Measurements from ENCODE around the gene DDT.
"Not testable (repeated sequence)": the region's sequence is repeated elsewhere in the genome, so short reads cannot be mapped to it uniquely, and the experiment has no call there.

DDT gene

DNA sequence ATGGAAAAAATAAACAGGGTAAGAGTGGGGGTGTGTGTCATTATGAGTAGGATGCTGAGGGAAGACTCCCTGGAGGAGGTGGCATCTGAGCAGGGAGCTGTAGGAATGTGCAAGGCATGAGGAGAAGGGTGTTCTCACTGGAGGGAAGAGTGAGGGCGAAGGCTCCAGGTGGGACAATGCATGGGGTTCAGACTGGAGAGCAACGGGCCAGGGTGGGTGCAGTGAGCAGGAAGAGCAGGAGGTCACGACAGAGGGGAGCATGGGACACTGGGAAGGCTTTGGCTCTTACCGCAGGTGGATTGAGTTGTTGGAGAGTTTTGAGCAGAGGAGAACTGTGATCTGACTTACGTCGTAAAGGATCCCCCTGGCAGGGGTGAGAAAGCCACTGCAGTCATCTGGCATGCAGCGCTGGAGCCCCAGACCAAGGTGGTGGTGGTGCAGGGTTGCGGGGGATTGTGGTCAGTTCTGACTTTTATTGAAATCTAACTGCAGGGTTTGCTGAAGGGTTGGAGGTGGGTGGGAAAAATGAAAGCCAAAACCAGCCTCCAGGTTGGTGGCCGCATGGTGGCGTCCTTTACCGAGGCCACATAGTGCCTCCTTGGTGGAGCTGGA, 21.3 kb downstream of the DDT start:
- not testable (repeated sequence) for DNase-seq (ENCODE audit: low read depth)

- not testable (repeated sequence) for DNase-seq (ENCODE audit: low read depth)
Measured at GRCh38 chr22:23951383-23951782, 22.9 kb downstream of the DDT start.

DNA sequence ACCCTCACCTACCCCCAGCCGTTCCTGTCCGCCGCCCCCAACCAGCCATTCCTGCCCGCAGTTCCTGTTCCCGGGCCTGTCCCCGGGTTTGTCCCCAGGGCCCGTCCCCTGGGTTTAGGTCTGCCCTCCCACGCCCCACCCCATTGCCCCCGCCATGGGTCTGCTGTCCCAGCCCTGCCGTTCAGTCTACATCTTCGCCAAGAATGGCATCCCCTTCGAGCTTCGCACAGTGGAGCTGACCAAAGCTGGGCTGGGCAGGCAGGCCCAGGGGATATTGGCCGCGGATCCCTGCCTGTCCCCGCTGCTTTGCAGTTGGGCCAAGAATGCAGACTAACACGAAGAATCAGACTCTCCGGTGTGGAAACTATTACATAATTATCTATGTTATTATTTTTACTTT, 24.5 kb downstream of the DDT start:
- DNase-seq (ENCODE audit: low read depth): not testable (repeated sequence)

- DNase-seq (ENCODE audit: low read depth): not testable (repeated sequence)
Measured at GRCh38 chr22:23947391-23947790, 26.9 kb downstream of the DDT start.

DNA sequence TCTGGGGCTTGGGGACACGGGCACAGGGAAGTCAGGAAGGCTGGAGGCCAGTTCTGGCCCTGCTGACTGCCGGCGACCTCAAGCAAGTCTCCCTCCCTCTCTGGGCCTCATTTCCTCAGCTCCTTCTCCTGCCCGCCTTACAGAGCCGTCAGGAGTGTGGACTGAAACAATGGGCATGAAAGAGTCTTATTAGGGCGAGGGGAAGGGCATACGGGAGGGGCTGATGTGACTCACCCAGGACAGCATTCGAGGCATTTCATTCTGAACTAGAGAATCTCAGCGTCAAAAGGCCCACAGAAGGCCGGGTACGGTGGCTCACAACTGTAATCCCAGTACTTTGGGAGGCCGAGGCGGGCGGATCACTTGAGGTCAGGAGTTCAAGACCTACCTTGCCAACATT, 34.1 kb downstream of the DDT start:
- DNase-seq (ENCODE audit: low read depth): not testable (repeated sequence)

DNA sequence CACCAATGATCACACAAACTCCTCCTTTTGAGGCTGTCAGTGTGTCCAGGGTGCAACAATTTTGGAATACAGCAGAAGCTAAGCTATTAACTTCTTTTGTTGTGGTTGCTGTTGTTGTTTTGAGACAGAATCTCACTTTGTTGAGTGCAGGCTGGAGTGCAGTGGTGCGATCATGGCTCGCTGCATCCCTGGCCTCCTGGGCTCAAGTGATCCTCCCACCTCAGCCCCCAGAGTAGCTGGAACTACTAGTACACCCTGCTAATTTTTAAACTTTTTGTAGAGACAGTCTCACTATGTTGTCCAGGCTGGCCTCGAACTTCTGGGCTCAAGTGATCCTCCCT, 35.3 kb downstream of the DDT start:
- DNase-seq (ENCODE audit: low read depth): no peak

- peak; percentile 41 for DNase-seq (ENCODE audit: low read depth)
Measured at GRCh38 chr22:23938328-23939016, 35.8 kb downstream of the DDT start.

DNA sequence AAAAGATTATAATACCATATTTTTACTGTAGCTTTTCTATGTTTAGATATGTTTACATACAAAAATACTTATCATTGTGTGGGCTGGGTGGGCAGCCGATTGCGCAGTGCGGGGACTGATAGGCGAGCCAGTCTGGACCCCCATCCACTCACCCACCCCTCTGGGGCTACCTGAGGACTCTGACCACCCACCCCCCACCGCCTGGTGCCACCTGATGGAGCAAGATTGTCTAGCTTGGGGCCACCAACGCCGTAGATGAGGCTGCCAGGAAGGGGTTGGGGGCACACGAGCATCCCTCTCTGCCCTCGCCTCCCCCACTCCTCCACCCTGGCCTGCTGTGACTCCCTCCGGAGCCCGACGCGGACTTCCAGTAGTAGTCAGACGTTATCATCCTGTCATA, 47.7 kb downstream of the DDT start:
- DNase-seq (ENCODE audit: low read depth): no peak

DNA sequence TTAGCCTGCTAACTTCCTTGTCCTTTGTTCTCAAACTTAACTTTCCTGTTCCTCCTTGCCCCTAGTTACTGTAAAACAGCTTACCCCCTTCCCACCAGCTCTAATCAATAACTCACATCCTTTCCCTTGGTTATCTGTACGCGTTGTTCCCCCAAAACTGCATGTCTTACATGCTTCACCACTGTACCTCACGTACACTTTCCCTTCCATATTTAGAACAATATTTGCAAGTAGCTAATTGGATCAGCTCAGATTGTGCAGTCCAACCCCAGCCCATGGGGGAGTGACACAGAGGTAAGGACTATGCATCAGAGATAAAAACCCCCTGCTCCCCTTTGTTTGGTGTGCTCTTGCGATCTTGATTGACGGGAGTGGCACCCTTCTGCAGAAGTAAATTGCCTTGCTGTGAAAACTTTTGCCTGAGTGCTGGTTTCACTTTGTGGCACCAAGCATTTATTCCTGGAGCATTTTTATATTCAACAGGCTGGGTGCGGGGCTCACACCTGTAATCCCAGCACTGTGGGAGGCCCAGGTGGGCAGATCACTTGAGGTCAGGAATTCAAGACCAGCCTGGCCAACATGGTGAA, 49.1 kb downstream of the DDT start:
- no peak for DNase-seq (ENCODE audit: low read depth)

DNA sequence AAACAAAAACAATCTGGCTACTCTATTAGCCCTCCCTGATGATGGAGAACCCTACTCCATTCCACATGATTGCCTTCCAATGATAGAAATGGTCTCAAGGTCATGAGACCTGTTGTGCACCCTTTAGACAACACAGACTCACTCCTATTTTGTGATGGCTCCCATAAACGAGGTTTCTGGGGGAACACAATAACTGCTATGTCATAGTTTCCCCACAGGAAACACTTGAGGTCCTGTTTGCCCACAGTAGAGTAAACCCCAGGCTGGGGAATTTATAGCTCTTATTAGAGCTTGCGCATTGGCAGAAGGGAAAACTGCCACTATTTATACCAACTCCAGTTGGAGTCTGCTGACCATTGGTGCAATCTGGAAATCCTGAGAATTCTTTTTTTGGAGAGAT, 51.3 kb downstream of the DDT start:
- DNase-seq (ENCODE audit: low read depth): no peak

DNA sequence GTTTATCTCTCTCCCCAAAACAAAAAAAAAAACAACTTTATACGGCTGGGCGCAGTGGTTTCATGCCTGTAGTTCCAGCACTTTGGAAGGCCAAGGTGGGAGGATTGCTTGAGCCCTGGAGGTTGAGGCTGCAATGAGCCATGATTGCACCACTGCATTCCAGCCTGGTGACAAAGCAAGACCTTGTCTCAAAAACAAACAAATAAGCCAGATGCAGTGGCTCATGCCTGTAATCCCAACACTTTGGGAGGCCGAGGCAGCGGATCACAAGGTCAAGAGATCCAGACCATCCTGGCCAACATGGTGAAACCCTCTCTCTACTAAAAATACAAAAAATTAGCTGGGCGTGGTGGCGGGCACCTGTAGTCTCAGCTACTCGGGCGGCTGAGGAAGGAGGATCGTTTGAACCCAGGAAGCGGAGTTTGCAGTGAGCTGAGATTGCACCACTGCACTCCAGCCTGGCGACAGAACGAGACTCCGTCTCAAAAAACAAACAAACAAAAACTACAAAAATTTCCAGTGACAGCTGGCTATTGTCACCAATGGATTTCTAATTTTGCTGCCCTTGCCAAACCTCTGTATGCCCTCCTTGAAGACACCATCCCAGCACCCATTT, 52.5 kb downstream of the DDT start:
- DNase-seq (ENCODE audit: low read depth): peak; percentile 85

All from amniotic epithelial cell (primary cell).